GM12892 (cell line): ENCODE results near the gene ETS1.
A peak's percentile ranks its signal among the peaks of the same experiment; 100 is the strongest.

Experiments used
- DNase-seq: peaks from one replicate; pipeline ENCODE4 v3.0.0; 2011; ENCODE audit not compliant: insufficient read length
- FAIRE-seq: peaks from 2 replicates; lab custom pipeline; 2011; peaks lifted over from hg19 to GRCh38; lab: Jason Lieb, UNC
- POLR2A ChIP-seq: IDR thresholded peaks from 2 replicates; pipeline ENCODE4 v1.6.1; 2011; ENCODE audit warnings: low read depth, low read length, control low read depth
- POLR2AphosphoS5 ChIP-seq: IDR thresholded peaks from 2 replicates; pipeline ENCODE4 v1.6.1; 2011; ENCODE audit warnings: low read depth, low read length, control low read depth
- TAF1 ChIP-seq: IDR thresholded peaks from 2 replicates; pipeline ENCODE4 v1.6.1; 2011; ENCODE audit warnings: low read depth, mild to moderate bottlenecking, control low read depth, low read length, borderline replicate concordance

The ETS1 gene

DNA sequence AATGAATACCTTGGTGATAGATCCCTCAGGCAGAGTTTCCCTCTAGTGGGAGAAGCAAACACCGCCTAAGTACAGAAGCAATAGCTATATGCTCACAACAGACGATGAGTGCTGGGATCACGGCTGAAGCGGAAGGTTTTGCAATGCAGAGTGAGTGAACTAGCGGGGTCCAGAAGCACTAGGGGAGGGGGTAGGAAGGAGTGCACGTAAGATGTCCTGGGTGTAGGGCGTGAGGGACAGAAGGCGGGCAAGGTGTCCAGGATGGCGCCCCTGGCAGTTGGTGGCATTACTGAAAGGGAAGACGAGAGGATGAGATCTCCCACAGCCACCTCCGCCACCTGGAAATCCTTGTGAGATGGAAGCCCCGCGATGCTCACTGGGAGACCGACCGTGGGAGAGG lies 81.0 kb downstream of the ETS1 start:
- no peak for DNase-seq
- TF ChIP-seq TAF1 (no peak), POLR2A (no peak), POLR2AphosphoS5 (no peak)
- no peak for FAIRE-seq

DNA sequence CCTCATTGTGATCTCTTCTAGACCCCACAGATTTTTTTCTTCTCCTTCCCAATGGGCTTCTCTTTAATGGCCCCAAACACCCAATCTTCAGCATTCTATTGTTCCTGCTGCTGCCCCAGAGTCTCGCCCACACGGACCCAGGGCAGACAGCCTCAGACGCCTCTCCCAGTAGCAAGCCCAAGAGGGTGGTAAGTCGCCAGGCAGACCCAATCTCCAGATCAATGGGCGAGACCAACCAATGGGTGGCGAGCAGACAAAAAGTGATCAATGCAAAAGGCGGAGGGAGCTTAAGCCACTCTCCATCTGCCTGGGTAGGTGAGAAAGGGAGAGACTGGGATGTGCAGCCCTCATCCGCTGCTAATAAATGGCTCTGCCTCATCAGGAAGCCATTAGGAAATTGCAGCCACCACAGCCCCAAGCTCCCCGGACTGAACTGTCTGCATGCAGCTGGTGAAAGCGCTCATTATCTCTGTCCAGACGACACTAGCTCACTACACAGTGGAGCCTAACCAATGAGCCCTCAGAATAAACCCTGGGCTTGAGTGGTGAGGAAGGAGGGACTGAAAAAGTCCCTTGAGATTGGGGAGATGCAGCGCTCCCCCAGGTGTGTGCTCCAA lies 81.8 kb downstream of the ETS1 start:
- FAIRE-seq: no peak
- DNase-seq: no peak

DNA sequence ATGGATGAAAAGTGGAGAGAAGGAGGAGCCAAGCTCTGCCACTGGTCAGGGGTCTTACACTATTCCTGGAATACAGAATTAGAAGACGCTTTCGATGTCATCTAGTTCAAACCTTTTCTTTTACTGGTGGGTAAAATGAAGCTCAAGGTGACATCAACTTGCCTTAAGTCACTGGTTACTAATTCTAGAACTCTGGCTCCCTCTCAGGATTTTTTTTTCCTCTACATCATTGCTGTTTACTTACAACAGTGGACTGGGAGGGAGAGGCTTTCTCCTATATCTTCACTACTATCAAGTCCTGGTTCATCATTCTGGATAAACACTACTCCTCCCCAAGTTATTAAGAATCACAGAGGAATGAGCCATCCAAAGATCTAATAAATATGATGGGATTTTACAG lies 82.9 kb downstream of the ETS1 start:
- TF ChIP-seq POLR2A (no peak), POLR2AphosphoS5 (no peak), TAF1 (no peak)
- FAIRE-seq (no peak), DNase-seq (no peak)

More for the DNA sequence above, 81.8 kb downstream of the ETS1 start:
- no peak for TF ChIP-seq POLR2AphosphoS5

DNA sequence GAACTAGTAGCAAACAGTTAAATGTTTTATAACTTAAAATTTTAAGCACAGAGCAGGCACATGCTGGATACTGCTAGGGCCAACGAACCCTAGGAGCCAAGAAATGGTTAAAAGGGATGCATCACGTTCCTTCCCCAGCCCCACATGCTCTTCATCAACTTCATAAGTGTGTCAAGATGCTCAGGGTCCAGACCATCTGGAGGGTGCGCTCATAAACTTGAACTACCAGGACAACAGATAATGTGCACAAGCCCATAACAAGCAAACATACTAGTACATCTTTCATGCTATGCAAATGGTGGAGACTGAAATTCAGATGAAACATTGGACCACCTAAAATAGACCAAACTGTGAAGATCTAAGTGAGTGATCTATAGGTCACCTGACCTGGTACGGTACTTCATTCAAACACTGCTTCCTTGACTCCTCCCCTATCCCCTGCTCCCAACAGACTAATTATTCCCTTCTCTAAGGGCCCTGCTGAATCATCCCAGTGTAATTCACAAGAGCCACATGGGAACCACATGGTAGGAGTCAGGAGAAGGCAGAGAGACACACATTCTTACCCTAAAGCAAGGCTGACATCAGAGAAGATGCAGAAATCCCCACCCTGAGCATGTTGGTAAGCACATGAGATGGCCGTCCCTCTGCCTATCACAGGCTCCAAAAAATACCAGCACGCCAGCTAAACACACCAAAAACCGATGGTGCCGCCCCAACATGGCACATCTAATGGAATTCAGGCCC lies 83.9 kb downstream of the ETS1 start:
- FAIRE-seq (peak; percentile 87), DNase-seq (no peak)
- TF ChIP-seq TAF1 (no peak), POLR2AphosphoS5 (no peak), POLR2A (no peak)

DNA sequence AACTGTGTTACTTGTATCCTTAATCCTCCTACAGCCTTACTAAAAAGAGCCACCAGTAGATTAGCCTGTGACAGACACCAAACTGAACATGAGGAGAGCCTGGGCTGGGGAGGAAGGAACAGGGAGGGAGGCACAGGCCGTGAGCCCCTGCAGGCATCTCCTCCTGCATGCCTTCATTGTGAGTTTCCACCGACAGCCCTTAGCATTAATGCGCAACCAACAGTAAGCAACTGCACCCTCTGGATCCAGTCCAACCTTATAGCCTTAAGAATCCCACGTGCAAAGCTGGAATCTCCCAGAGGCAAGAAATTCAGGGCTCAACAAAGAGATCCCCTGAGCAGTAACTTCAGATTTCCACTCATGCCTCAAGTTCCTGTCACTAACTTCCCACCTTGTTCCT lies 84.6 kb downstream of the ETS1 start:
- DNase-seq (no peak), FAIRE-seq (peak; percentile 82)
- TF ChIP-seq POLR2A: no peak
- no peak for TF ChIP-seq POLR2AphosphoS5
- no peak for TF ChIP-seq TAF1

DNA sequence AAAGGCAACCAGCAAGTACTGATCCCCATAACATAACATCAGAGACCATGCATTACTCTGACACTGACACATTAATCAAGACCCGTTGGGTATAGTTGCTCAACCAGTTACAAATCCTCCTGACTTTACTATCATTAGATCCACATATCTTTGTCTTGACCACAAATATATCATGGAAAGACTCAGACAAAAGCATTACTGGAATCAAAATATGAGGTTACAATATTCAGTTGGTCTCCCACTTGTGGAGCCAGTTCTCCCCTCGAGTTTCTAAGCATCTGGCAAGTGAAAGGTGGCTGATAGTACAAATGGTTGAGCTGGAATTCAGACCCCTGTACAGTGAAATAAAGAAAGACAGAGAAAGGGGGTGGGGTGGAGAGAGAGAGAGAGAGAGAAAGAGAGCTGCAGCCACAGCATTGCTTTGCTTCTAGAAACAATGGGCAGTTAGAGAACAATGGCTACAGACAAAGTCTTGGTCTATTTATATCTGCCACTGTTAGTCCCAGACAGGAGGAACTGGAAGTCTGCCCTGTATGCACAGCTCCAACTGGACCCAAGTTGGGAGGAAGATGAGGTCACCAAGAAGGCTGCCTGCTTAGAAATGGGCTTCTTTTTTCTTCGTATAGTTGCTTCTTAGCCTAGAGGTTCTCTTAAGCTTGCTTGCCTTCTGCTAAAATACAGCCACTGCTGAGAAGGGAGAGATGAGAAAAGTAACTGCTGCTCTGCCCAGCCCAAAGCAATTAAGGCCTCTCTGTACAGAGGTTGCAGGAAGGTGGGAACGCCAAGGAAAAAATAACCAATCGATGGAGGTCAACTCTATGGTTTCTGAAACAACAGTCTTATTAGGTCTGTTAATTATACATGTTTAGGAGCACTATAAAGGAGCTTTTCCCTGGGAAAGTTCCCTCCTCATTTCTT lies 85.5 kb downstream of the ETS1 start:
- DNase-seq: no peak

DNA sequence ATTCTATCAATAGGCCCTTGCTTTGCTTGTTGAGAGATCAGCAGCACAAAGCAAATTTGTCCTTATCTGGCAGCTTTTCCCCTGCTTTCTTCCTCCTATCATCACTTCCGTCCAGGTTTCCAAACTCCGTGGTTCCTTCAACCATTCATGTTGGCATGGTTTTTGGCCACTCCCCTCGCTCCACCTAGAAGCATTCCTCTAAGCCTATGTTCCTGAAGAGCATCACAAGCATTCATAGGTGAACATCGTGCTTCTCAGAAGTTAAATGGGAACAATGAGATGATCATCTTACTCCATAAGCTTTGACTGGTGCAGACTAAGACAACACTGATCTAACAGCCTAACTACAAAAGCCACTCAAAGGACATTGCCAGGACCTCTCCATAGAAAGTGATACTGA lies 86.3 kb downstream of the ETS1 start:
- TF ChIP-seq POLR2A: no peak
- TF ChIP-seq TAF1: no peak
- TF ChIP-seq POLR2AphosphoS5: no peak
- FAIRE-seq: peak; percentile 84
- no peak for DNase-seq

More for the DNA sequence above, 85.5 kb downstream of the ETS1 start:
- FAIRE-seq: peak; percentile 78
- TF ChIP-seq TAF1 (no peak), POLR2AphosphoS5 (no peak), POLR2A (no peak)

DNA sequence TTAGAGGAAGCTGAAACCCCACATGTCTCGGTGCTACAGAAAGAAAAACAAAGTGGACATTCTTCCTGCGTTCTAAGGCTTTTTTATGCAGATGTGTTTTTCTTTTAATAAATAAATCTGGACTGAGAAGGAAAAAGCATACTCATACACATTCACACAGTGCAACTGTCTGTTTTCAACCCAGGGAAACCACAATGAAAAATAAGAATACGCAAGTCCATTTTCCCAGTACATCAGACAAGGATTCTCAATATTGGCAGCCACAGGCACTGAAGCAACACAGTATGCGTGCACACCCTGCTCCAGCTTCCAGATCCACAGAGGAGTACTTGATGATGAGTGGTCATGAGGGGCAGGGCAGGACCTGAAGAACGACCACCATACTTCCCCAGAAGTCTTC lies 86.9 kb downstream of the ETS1 start:
- no peak for TF ChIP-seq POLR2A
- TF ChIP-seq POLR2AphosphoS5: no peak
- TF ChIP-seq TAF1: no peak
- FAIRE-seq: peak; percentile 14
- DNase-seq: no peak

DNA sequence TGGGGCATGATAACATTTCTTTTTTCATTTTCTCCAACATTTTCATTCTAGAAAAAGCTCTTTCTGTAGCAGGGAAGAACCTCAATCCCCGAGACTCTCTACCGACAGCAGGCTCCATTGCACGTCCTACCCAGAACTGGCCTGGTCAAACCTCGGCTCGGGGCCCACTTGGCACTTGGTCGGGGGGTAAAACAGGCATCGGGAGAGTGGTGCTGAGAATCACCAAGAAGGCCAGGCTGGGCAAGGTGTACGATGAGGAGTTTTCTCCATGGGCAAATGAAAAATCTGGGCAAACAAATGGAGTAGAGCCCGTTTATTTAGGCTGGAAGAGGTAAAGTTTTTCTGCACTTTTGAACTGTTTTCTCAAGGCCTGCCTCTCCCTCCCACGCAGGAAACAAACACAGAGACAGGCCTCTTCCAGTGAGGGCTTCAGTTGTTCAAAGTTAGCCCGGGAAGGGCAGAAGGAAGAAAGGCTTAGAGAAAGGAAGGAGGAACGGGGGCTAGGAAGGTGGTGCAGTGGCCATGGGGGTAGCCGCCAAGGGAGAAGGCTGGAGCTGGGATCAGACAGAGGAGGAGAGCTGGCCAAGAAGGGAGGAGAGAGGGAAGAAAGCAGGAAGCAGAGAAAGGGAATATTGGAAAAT lies 87.6 kb downstream of the ETS1 start:
- no peak for TF ChIP-seq POLR2A
- no peak for TF ChIP-seq TAF1
- no peak for TF ChIP-seq POLR2AphosphoS5
- FAIRE-seq (peak; percentile 88), DNase-seq (no peak)

DNA sequence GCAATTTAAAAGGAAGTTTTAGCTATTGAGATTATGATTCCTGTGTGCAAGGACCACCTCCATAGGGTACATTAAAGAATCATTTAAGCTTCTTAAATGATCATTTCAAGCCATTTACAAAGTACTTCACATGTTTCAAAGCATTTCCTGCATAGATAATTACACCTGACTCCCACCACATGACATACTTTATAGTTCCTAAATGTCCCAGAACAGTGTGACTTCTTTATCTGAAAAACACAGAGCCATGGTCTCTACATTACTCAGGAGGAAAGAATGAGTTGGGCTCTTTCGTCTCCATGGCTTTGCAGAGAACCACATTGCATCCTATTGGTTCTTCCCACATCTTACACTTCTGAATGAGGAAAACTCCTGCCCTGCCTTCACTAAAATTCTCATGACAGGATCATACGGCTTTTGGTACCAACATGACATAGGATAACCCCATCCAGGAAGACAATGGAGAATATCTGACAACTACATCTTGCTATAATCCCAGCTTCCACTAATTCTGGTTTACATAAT lies 88.6 kb downstream of the ETS1 start:
- DNase-seq: no peak
- TF ChIP-seq POLR2AphosphoS5 (no peak), TAF1 (no peak), POLR2A (no peak)
- FAIRE-seq: peak; percentile 84

DNA sequence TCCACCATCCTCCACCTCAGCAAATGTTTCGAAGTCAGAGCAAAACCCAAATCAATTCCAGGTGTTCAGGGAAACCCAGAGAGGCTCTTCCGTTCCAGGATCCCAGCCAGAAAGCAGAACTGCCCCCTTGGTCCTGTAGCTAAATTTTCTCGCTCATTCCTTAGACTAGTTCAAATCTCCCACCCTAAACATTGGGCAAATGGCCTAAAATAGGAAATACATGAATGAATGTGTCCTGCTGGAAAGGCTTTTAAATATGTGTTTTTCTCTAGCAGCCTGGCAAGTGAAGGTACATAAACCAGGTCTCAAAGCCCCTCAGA lies 89.6 kb downstream of the ETS1 start:
- FAIRE-seq (no peak), DNase-seq (no peak)
- TF ChIP-seq POLR2A (no peak), TAF1 (no peak), POLR2AphosphoS5 (no peak)

DNA sequence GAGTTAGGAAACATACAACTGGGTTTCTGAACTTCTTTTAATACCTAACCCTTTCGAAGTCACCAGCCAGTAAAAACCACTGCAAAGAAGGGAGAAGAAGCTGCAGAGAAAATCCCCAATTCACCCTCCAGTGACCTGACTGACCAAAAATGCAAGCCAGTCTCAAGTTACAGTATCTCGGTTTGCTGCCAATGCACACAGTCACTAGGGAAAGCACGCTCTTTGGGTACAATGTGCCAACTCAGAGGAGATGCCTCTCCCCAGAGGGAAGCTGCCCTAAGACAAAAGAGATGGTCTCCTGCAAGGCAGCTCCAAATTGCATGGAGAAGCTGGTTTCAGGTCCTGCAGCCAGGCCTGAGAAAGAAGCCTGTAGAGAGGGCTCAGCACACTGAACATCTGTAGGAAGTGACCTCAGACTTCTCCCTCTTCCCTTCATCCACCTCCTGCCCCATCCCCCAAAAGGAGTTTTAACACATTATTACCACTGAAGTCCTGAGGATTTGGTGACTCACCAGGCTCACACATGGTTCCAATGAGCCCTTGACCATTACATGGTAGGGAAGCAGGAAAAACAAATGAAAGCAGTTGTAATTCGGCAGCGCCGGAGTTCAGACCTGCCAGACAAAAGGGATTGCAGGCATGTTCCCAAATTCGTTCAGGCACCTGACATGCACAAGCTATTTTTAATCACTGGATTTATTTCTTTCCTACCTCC lies 90.1 kb downstream of the ETS1 start:
- peak; percentile 98 for FAIRE-seq
- no peak for DNase-seq
- peak; percentile 29 for TF ChIP-seq POLR2AphosphoS5
- TF ChIP-seq POLR2A: peak; percentile 46; the same call in 1 of the 2 replicates
- no peak for TF ChIP-seq TAF1

DNA sequence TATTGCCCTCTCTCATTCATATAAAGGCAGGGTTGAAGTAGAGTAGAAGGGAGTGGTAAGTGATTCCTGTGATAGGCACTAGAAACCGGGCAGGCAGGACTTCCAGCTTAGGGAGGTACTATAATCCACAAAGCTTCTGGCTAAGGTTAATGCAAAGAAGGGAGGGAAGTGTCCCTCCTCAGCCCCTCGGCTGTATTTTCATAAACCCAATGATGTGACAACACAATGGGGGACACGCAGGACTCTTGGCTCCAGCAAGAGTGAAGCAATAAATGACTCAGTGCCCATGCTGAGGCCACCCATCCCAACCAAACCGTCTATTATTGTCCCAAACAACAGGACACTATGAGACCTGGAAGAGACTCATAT lies 90.7 kb downstream of the ETS1 start:
- TF ChIP-seq POLR2A: 0 out of 2 replicates have a peak, but pooled peaks have one; percentile 22
- TF ChIP-seq TAF1: no peak
- no peak for TF ChIP-seq POLR2AphosphoS5
- DNase-seq: no peak
- no peak for FAIRE-seq
